ENCODE measurements around the gene INAFM2. TPM values are rescaled to one million over a fixed set of nuclear protein-coding genes. Genes with fewer than 3 reads are reported as not detected.

Gene INAFM2
- total and polyA plus RNA-seq, 10 of the 15 experiments (the other 5 are each of a cell fraction or from before 2014, with no cell fraction given): 0.75 to 8.1 (median 3.9) TPM

DNA sequence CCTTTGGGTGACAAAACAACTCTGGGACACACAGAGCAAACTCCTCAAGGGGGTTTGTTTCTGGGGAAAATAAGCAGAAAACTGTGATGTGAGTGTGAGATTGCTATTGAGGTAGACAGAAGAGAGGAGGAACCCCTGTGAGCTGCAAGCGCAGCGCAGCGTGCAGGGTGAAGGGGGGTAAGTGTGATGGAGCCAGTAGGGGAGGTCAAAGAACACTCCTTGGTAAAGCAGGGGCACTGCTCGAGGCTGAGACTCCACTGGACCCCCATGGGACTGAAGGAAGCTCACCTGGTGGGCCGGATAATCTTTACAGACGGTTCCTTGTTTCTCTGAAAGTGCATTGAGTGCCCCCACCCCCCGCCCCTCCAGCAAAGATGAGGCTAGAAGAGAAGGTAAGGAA lies 7.5 kb downstream of the INAFM2 start:
- no peak overlapping the region for H3K4me2 ChIP-seq (ENCODE audit: control insufficient read depth, insufficient read depth)
- CTCF ChIA-PET: interaction anchor here (1.0 to 6.7 kb wide), 4 partner anchors 8 to 22 kb away, joined by 3 to 103 read pairs (median 6); partner anchors contain the start of gene CCDC9B
- H3K9ac ChIP-seq (ENCODE audit: control insufficient read depth, insufficient read depth, low read length): no peak overlapping the region
- H3K27me3 ChIP-seq (replicated peaks in 1 of 2; ENCODE audit: control insufficient read depth in 2 of 2, insufficient read depth in 2 of 2, low read length in 1 of 2): no peaks in the 10 kb centered on the region
- intact Hi-C loops (cut with micrococcal nuclease; ENCODE audit: unreplicated experiment) (no loop called here), in situ Hi-C loops (cut with MboI) (no loop called here)
- RAD21 ChIA-PET (ENCODE audit: unreplicated experiment): no interaction called here
- ATAC-seq (no peak), DNase-seq (ENCODE audit: low read depth, low spot score) (no peak), FAIRE-seq (no peak)
- no peaks in the 10 kb centered on the region for H4K20me1 ChIP-seq (ENCODE audit: control insufficient read depth, insufficient read depth)
- no TSS peak for BruUV-seq (replicated peaks)
- SMC1A ChIA-PET (ENCODE audit: uncharacterized antibody, unreplicated experiment): interaction anchor here (0.7 kb wide), 1 partner anchor 56 kb away, joined by 3 read pairs; no protein-coding TSS in a partner anchor
- H3K36me3 ChIP-seq (ENCODE audit: control insufficient read depth in 2 of 2, insufficient read depth in 2 of 2, low read length in 1 of 2): no peaks in the 10 kb centered on the region
- no peak overlapping the region for H2AFZ ChIP-seq (ENCODE audit: control insufficient read depth, low read depth, low read length)
- no peaks in the 10 kb centered on the region for H3K79me2 ChIP-seq (ENCODE audit: control insufficient read depth, insufficient read depth, low read length)
- no peaks in the 10 kb centered on the region for H3K9me3 ChIP-seq (replicated peaks; ENCODE audit: control insufficient read depth, insufficient read depth, low read length)
- H3K4me1 ChIP-seq (ENCODE audit: control insufficient read depth, insufficient read depth, low read length): peaks cover 9% of the 10 kb centered on the region
- H3K4me3 ChIP-seq: no peak overlapping the region
- no peak overlapping the region for H3K27ac ChIP-seq (ENCODE audit: control insufficient read depth, insufficient read depth)
- no peak for TF ChIP-seq ZNF274 (IDR thresholded peaks at IDR 0.05; ENCODE audit: insufficient read depth, insufficient read length)
- no peak for TF ChIP-seq NRF1 (conservative IDR thresholded peaks at IDR 0.05; ENCODE audit: low read depth, low read length)
- no peak for TF ChIP-seq ZNF622 (IDR thresholded peaks at IDR 0.05)
- TF ChIP-seq, protein P1, sequence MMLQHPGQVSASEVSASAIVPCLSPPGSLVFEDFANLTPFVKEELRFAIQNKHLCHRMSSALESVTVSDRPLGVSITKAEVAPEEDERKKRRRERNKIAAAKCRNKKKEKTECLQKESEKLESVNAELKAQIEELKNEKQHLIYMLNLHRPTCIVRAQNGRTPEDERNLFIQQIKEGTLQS (IDR thresholded peaks at IDR 0.05; ENCODE audit: borderline replicate concordance, extremely low read depth, low read depth, low read length): no peak
- no peak for TF ChIP-seq STAT3 (IDR thresholded peaks at IDR 0.05; ENCODE audit: low read depth, low read length)
- TF ChIP-seq GATAD2B (conservative IDR thresholded peaks at IDR 0.05; ENCODE audit: low read depth): no peak
- POLR2A ChIA-PET: no interaction called here
- WGBS (ENCODE audit: insufficient coverage, insufficient replicate concordance, low lambda C conversion rate, missing lambda C conversion rate): 47% methylated on average over 7 of the region's 7 CpGs

- H3K36me3 ChIP-seq (ENCODE audit: control insufficient read depth in 2 of 2, insufficient read depth in 2 of 2, low read length in 1 of 2): no peaks in the 10 kb centered on the region
- no peak for FAIRE-seq
- intact Hi-C loops (cut with micrococcal nuclease; ENCODE audit: unreplicated experiment): no loop called here
- no peaks in the 10 kb centered on the region for H3K27me3 ChIP-seq (replicated peaks in 1 of 2; ENCODE audit: control insufficient read depth in 2 of 2, insufficient read depth in 2 of 2, low read length in 1 of 2)
- ATAC-seq: no peak
- no peak overlapping the region for H3K9ac ChIP-seq (ENCODE audit: control insufficient read depth, insufficient read depth, low read length)
- H3K4me2 ChIP-seq (ENCODE audit: control insufficient read depth, insufficient read depth): no peak overlapping the region
- SMC1A ChIA-PET (ENCODE audit: uncharacterized antibody, unreplicated experiment): interaction anchor here (1.2 kb wide), 1 partner anchor 12 kb away, joined by 3 read pairs; no protein-coding TSS in a partner anchor
- RAD21 ChIA-PET (ENCODE audit: unreplicated experiment): interaction anchor here (0.9 kb wide), 1 partner anchor 23 kb away, joined by 3 read pairs; the partner anchor contains the start of gene PLCB2
- CTCF ChIA-PET: interaction anchor here (0.9 to 13.7 kb wide), 5 partner anchors 8 to 51 kb away, joined by 3 to 336 read pairs (median 4); partner anchors contain the start of genes CCDC9B, INAFM2 and PLCB2
- POLR2A ChIA-PET: no interaction called here
- BruUV-seq (replicated peaks): no TSS peak
- no peak overlapping the region for H3K27ac ChIP-seq (ENCODE audit: control insufficient read depth, insufficient read depth)
- no peak for DNase-seq (ENCODE audit: low read depth, low spot score)
- WGBS (ENCODE audit: insufficient coverage, insufficient replicate concordance, low lambda C conversion rate, missing lambda C conversion rate): 72% methylated on average over 7 of the region's 7 CpGs
- H3K79me2 ChIP-seq (ENCODE audit: control insufficient read depth, insufficient read depth, low read length): no peaks in the 10 kb centered on the region
- H4K20me1 ChIP-seq (ENCODE audit: control insufficient read depth, insufficient read depth): no peaks in the 10 kb centered on the region
- no peaks in the 10 kb centered on the region for H3K9me3 ChIP-seq (replicated peaks; ENCODE audit: control insufficient read depth, insufficient read depth, low read length)
- no peak overlapping the region for H3K4me3 ChIP-seq
- in situ Hi-C loops (cut with MboI): no loop called here
- H2AFZ ChIP-seq (ENCODE audit: control insufficient read depth, low read depth, low read length): no peak overlapping the region
- H3K4me1 ChIP-seq (ENCODE audit: control insufficient read depth, insufficient read depth, low read length): peaks cover 9% of the 10 kb centered on the region
- TF ChIP-seq NFYB (IDR thresholded peaks at IDR 0.05; ENCODE audit: insufficient read depth, low read depth, low read length): no peak
- no peak for TF ChIP-seq TAF1 (IDR thresholded peaks at IDR 0.05; ENCODE audit: borderline replicate concordance, low read depth, low read length)
- no peak for TF ChIP-seq ASH2L (IDR thresholded peaks at IDR 0.05; ENCODE audit: borderline replicate concordance, low read depth)
- TF ChIP-seq HDAC6 (IDR thresholded peaks at IDR 0.05; ENCODE audit: unreplicated experiment): no peak
- no peak for TF ChIP-seq RB1 (IDR thresholded peaks at IDR 0.05; ENCODE audit: borderline replicate concordance)
- no peak for TF ChIP-seq RAD21 (IDR thresholded peaks at IDR 0.05; ENCODE audit: insufficient read depth, low read depth, low read length)
- no peak for TF ChIP-seq BACH1 (IDR thresholded peaks at IDR 0.05; ENCODE audit: borderline replicate concordance)
Measured at GRCh38 chr15:40331637-40332036, 8.1 kb downstream of the INAFM2 start.
